Lower leg skin (tissue), 4 donors: ENCODE measurements around the gene TCP10L. TPM values are rescaled to one million over a fixed set of nuclear protein-coding genes. Genes with fewer than 3 reads are reported as not detected.

Experiments used
- DNase-seq, 2 donors: peaks; one replicate each; pipeline ENCODE4 v3.0.0-alpha.2; 2019; ENCODE audit warnings: low spot score in 2 of 2
- H3K4me3 ChIP-seq: fragments of 200-600 bp; sonication (generic); 2 replicates; pipeline ENCODE4 v1.5.1; 2017; ENCODE audit warnings: mild to moderate bottlenecking, low read depth; ENCODE audit not compliant: poor library complexity, severe bottlenecking
- POLR2A ChIP-seq, 2 donors: fragments of 450-650 bp; IDR thresholded peaks; one replicate each; pipeline ENCODE4 v1.6.1; 2016 to 2017; ENCODE audit warnings: antibody characterized with exemption in 2 of 2, mild to moderate bottlenecking in 1 of 2, moderate library complexity in 1 of 2
- WGBS, 2 donors: methylation state at CpG; one replicate each; pipeline ENCODE4 v1.1.5; 2018; 5-methylcytosine and 5-hydroxymethylcytosine counted together
- intact Hi-C: fragments of 100-400 bp; cut with DNase I; formaldehyde crosslinking; loops from one replicate; pipeline ENCODE4 v1.15.0; 2023; ENCODE audit warnings: low total_unique reads
- total RNA-seq, 4 donors: library from RNA; depleted of rRNA; stranded (reverse); fragments of >200 nt; gene quantifications; one replicate each; pipeline ENCODE4 v1.1.0, GENCODE V29; 2016
- TF ChIP-seq, protein P1 (sequence below), 3 donors: fragments of 450-650 bp; IDR thresholded peaks; one replicate each; pipeline ENCODE4 v1.5.1; 2016; ENCODE audit warnings: antibody characterized with exemption in 3 of 3, mild to moderate bottlenecking in 3 of 3, moderate library complexity in 2 of 3

TCP10L gene
- total RNA-seq, 4 donors from 2014 or later, result 0.25 TPM; not detected in 3

DNA sequence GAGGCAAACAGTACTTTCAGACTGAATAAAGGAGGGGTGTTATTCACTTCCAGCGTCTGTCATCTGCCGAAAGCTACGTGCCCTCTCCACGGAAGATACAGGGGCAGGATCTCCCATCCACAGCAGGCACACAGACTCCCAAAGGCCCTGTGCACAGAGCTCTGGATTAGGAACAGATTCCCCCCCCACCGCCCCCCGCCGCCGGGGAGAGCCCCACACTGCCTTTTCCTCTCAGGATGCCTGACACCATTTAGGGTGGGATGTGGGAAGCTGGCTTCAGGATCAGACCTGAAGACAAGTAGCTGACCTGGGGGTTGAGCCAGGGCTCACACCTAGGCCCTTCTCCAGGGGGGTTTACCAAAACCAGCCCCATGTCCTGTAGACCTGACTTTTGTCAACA, 8.4 kb upstream of the TCP10L start:
- DNase-seq, result no peak
- TF ChIP-seq, protein P1, sequence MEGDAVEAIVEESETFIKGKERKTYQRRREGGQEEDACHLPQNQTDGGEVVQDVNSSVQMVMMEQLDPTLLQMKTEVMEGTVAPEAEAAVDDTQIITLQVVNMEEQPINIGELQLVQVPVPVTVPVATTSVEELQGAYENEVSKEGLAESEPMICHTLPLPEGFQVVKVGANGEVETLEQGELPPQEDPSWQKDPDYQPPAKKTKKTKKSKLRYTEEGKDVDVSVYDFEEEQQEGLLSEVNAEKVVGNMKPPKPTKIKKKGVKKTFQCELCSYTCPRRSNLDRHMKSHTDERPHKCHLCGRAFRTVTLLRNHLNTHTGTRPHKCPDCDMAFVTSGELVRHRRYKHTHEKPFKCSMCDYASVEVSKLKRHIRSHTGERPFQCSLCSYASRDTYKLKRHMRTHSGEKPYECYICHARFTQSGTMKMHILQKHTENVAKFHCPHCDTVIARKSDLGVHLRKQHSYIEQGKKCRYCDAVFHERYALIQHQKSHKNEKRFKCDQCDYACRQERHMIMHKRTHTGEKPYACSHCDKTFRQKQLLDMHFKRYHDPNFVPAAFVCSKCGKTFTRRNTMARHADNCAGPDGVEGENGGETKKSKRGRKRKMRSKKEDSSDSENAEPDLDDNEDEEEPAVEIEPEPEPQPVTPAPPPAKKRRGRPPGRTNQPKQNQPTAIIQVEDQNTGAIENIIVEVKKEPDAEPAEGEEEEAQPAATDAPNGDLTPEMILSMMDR (IDR thresholded peaks at IDR 0.05), result no peak
- TF ChIP-seq POLR2A (IDR thresholded peaks at IDR 0.05), result no peak
- 77 to 84% methylated on average over 8 of the region's 8 CpGs for WGBS, 2 donors
- no peak overlapping the region for H3K4me3 ChIP-seq
- intact Hi-C loops, result loop anchor here (10.0 kb wide), 1 partner anchor 209 kb away; no protein-coding TSS in a partner anchor

DNA sequence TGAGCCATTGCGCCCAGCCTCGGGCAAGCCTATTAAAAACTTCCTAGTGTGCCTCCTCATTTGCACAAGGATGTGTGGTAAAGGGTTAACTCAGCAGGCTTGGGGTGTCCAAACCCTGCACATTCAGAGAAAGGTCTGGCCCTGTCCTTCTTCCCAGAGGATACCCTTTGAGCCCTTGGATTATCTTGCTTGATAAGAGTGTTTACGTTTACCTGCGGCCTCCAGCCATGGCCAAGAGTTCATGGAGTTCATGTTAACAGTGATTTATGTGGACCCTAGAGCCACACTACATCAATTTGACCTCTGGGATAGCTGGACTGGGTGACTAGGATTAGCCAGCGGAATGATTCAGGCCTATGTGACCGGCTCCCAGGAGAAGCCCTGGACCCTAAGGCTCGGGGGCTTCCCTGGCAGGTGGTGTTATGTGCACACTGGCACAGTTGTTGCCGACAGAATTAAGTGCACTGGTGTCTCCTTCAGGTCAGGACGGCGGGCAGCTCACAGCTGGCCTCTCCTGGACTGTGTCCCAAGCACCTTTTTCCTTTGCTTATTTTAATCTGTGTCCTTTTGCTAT, 7.7 kb upstream of the TCP10L start:
- WGBS, 2 donors, result 61 to 68% methylated on average over 10 of the region's 10 CpGs
- intact Hi-C loops, result loop anchor here (10.0 kb wide), 1 partner anchor 208 kb away; no protein-coding TSS in a partner anchor
- no peak overlapping the region for H3K4me3 ChIP-seq
- TF ChIP-seq, protein P1 (IDR thresholded peaks at IDR 0.05), result no peak
- TF ChIP-seq POLR2A (IDR thresholded peaks at IDR 0.05), result no peak
- DNase-seq, result no peak

DNA sequence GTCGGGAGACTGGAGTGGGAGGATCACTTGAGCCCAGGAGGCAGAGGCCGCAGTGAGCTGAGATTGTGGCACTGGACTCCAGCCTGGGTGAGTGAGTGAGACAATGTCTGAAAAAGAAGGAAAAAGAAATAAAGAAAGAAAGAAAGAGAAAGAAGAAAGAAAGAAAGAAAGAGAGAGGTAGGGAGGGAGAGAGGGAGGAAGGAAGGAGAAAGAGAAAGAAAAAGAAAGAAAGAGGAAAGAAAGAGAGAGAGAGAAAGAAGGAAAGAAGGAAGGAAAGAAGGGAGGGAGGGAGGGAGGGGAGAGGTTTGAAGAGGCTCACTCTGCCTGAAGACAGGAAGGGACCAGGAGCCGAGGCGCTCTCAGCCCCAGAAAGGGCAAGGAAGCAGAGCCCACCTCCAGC, 4.8 kb upstream of the TCP10L start:
- TF ChIP-seq POLR2A (IDR thresholded peaks at IDR 0.05), result no peak
- TF ChIP-seq, protein P1 (IDR thresholded peaks at IDR 0.05), result no peak
- 80 to 82% methylated on average over 4 of the region's 4 CpGs for WGBS, 2 donors
- intact Hi-C loops, result loop anchor here (10.0 kb wide), 1 partner anchor 205 kb away; no protein-coding TSS in a partner anchor
- DNase-seq, result no peak
- no peak overlapping the region for H3K4me3 ChIP-seq

DNA sequence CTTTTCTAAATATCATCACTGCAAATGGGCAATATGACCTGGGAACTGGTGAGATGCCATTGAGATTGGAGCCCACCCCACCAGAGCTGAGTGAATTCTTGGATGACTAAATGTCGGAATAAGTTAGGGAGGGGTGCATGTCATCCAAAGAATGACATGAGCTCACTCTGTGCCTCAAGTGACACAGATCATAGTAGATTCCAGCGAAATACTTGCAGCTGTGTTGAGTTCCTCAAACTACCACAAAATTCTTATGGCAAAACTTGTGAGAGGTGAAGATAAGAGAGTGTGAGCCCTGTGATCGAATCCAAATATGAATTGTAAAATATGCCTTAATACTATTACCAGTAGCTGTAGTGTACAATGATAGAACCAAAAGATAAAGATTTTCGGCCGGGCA, 2.3 kb upstream of the TCP10L start:
- WGBS, 2 donors, result 91% methylated on average over 5 of the region's 5 CpGs
- TF ChIP-seq, protein P1 (IDR thresholded peaks at IDR 0.05), result no peak
- TF ChIP-seq POLR2A (IDR thresholded peaks at IDR 0.05), result no peak

DNA sequence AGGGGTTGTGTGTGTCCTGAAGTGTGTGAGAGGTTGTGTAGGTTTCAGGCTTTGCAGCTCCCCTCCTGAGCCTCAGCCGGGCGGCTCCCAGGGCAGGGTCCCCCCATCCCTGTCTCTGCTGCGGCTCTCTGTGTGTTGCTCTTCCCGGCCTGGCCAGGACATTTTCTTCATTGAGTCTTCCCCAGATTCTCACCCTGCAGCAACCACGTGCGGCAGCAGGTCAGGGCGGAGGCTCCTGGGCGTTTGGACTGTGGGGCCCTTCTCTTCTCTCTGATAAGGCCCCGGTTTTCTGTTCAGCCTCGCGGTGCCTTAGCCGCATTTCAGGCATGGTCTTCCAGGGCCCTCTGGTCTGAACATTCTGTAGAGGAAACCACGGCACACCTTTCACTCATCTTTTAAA, 1.8 kb upstream of the TCP10L start:
- DNase-seq, result peak in 1 of 2 donors; percentile 42
- WGBS, 2 donors, result 75 to 82% methylated on average over 13 of the region's 13 CpGs
- no peak overlapping the region for H3K4me3 ChIP-seq
- no peak for TF ChIP-seq POLR2A (IDR thresholded peaks at IDR 0.05)
- TF ChIP-seq, protein P1 (IDR thresholded peaks at IDR 0.05), result no peak
- intact Hi-C loops, result no loop called here

More for the DNA sequence above, 2.3 kb upstream of the TCP10L start:
- H3K4me3 ChIP-seq, result no peak overlapping the region
- intact Hi-C loops, result no loop called here
- no peak for DNase-seq

DNA sequence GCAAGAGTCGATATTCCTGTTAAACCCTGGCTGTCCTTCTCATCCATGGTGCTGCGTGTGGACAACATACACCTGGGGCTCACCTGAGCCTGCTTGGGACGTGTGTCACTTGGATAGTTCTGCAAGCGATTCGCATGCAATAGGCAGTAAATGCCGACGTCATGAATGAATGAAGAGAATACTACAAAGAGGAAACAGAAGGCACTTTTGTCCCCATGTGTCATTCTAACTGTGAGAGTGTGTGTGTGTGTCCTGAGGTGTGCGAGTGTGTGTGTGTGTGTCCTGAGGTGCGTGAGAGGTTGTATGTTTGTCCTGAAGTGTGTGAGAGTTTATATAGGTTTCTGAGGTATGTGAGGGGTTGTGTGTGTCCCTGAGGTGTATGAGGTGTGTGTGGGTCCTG, 647 bp upstream of the TCP10L start:
- H3K4me3 ChIP-seq, result no peak overlapping the region
- 85% methylated on average over 9 of the region's 9 CpGs for WGBS, 2 donors
- TF ChIP-seq, protein P1 (IDR thresholded peaks at IDR 0.05), result no peak
- TF ChIP-seq POLR2A (IDR thresholded peaks at IDR 0.05), result no peak

More for the DNA sequence above, 647 bp upstream of the TCP10L start:
- DNase-seq, result no peak
- intact Hi-C loops, result no loop called here
